Measurements from ENCODE around the gene KRTAP4-7.
"Not testable (repeated sequence)": the region's sequence is repeated elsewhere in the genome, so short reads cannot be mapped to it uniquely, and the experiment has no call there.

Gene KRTAP4-7

GRCh38 chr17:41069031-41069430 is 14.9 kb upstream of the KRTAP4-7 start:
- H3K27ac ChIP-seq (ENCODE audit: low read length) = no peak overlapping the region
- no peaks in the 10 kb centered on the region for H3K9me3 ChIP-seq (ENCODE audit: control insufficient read depth, low read depth, low read length)
- no peaks in the 10 kb centered on the region for H3K27me3 ChIP-seq (ENCODE audit: control insufficient read depth, insufficient read depth, low read length)
- H3K4me1 ChIP-seq (ENCODE audit: control insufficient read depth, low read depth, low read length) = no peaks in the 10 kb centered on the region
- H3K9ac ChIP-seq (ENCODE audit: low read length) = no peak overlapping the region
- H3K4me3 ChIP-seq (ENCODE audit: low read length) = no peak overlapping the region
- H3K36me3 ChIP-seq (ENCODE audit: control insufficient read depth, low read depth, low read length) = no peaks in the 10 kb centered on the region

DNA sequence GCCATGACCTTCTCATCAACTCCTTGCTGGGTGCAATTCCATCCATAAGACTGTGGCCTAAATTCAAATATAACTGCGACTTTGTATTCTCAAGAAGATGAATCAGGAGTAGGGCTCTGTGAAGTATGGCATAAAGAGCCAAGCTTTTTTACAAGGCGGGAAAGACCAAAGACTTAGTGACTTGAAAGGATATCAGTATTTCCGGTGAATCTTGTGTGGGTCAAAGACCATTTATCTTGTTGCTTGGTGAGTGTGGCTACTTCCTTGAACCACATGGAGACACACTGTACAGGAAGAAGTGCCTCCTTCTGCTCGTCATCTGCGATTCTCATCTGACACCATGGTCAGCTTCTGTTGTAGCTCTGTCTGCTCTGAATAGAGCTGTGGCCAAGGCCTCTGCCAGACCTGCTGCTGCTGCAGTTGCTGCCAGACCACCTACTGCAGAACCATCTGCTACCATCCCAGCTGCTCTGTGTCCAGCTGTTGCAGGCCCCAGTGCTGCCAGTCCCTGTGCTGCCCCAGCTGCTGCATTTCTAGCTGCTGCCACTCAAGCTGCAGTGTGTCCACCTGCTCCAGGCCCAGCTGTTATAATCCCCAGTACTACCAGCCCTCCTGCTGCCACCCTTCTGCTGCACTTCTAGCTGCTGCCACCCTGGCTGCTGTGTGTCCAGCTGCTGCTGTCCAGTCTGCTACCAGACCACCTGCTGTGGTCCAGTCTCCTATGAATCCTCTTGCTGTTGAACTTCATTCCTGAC is 12.2 kb upstream of the KRTAP4-7 start:
- H3K27ac ChIP-seq (ENCODE audit: low read length) = no peak overlapping the region
- no peaks in the 10 kb centered on the region for H3K9me3 ChIP-seq (ENCODE audit: control insufficient read depth, low read depth, low read length)
- no peaks in the 10 kb centered on the region for H3K27me3 ChIP-seq (ENCODE audit: control insufficient read depth, insufficient read depth, low read length)
- no peak overlapping the region for H3K9ac ChIP-seq (ENCODE audit: low read length)
- H3K4me1 ChIP-seq (ENCODE audit: control insufficient read depth, low read depth, low read length) = no peaks in the 10 kb centered on the region
- H3K4me3 ChIP-seq (ENCODE audit: low read length) = no peak overlapping the region
- H3K36me3 ChIP-seq (ENCODE audit: control insufficient read depth, low read depth, low read length) = no peaks in the 10 kb centered on the region

DNA sequence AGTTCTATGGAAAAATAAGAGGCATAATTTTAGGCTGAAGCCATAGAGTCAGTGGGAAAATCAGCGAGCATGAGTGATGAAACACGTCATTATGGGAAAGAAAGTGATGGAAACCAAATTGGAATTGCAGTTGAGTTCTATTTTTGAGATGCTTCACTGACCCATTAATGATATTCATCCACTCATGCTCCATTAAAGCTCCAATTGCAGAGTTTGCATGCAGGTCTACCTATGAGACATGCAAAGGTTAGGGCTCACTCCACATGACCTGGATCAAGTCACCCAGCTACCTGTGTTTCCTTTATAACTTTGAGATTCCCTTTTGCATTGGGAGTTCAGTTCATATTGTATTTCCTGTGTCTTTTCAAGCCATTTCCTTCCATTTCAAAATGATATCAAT is 10.3 kb upstream of the KRTAP4-7 start:
- H3K27ac ChIP-seq (ENCODE audit: low read length) = no peak overlapping the region
- no peak overlapping the region for H3K4me3 ChIP-seq (ENCODE audit: low read length)
- no peaks in the 10 kb centered on the region for H3K9me3 ChIP-seq (ENCODE audit: control insufficient read depth, low read depth, low read length)
- H3K36me3 ChIP-seq (ENCODE audit: control insufficient read depth, low read depth, low read length) = no peaks in the 10 kb centered on the region
- no peak overlapping the region for H3K9ac ChIP-seq (ENCODE audit: low read length)
- no peaks in the 10 kb centered on the region for H3K27me3 ChIP-seq (ENCODE audit: control insufficient read depth, insufficient read depth, low read length)
- no peaks in the 10 kb centered on the region for H3K4me1 ChIP-seq (ENCODE audit: control insufficient read depth, low read depth, low read length)

DNA sequence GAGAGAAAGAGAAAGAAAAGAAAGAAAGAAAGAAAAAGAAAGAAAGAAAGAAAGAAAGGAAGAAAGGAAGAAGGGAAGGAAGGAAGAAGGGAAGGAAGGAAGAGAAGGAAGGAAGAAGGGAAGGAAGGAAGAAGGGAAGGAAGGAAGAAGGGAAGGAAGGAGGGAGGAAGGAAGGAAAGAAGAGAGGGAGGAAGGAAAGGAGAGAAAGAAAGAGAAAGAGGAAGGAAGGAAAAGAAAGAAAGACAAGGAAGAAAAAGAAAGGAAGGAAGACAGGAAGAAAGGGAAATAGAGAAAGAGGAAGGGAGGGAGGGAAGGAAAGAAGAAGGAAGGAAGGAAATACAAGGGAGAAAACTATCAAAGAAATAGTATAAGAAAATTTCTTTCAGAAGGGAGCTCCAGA is 7.2 kb upstream of the KRTAP4-7 start:
- Histone ChIP-seq H3K9me3 (ENCODE audit: control insufficient read depth, low read depth, low read length) (no peaks in the 10 kb centered on the region), H3K27ac (ENCODE audit: low read length) (no peak overlapping the region), H3K27me3 (ENCODE audit: control insufficient read depth, insufficient read depth, low read length) (no peaks in the 10 kb centered on the region)

DNA sequence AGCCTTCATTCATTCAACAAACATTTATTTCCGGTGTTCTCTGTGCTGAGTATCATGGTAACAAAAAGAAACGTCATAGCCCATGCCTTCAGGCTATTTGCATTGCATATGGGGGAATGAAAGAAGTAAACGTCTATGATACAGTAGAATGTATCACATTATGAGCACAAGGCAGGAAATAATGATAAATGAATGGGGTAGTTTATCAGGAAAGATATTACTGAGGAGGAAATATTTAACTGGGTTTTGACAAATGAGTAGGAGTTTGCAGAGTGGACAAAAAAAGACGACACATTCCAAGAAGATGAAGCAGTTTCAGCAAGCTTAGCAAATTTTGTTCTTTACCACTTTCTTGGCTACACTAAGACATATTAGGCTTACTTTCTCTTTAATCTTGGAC is 1.3 kb upstream of the KRTAP4-7 start:
- Histone ChIP-seq H3K9ac (ENCODE audit: low read length) (no peak overlapping the region), H3K9me3 (ENCODE audit: control insufficient read depth, low read depth, low read length) (no peaks in the 10 kb centered on the region), H3K4me1 (ENCODE audit: control insufficient read depth, low read depth, low read length) (no peaks in the 10 kb centered on the region), H3K4me3 (ENCODE audit: low read length) (no peak overlapping the region), H3K36me3 (ENCODE audit: control insufficient read depth, low read depth, low read length) (no peaks in the 10 kb centered on the region), H3K27ac (ENCODE audit: low read length) (no peak overlapping the region), H3K27me3 (ENCODE audit: control insufficient read depth, insufficient read depth, low read length) (no peaks in the 10 kb centered on the region)

More for the DNA sequence above, 7.2 kb upstream of the KRTAP4-7 start:
- Histone ChIP-seq H3K4me3 (ENCODE audit: low read length) (no peak overlapping the region), H3K9ac (ENCODE audit: low read length) (no peak overlapping the region), H3K36me3 (ENCODE audit: control insufficient read depth, low read depth, low read length) (no peaks in the 10 kb centered on the region), H3K4me1 (ENCODE audit: control insufficient read depth, low read depth, low read length) (no peaks in the 10 kb centered on the region)

DNA sequence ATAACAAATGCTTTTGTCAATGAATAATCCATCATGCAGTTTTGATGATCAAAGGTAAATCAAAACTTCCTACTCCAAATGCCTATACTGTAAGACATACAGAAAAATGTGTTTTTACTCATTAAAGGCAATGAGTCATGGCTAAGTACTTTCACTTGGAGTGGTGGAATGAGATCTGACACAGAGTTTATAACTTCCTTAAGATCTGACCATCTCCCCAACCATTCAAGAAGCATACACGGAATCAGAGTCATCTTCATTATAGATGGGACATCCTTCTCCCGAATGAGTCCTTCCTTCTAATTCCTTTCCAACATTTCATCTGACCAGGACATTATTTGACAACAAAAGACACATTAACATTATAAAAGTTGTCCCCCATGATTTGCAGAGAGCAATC is 523 bp upstream of the KRTAP4-7 start:
- H3K36me3 ChIP-seq (ENCODE audit: control insufficient read depth, low read depth, low read length); H3K4me3 ChIP-seq (ENCODE audit: low read length); H3K27me3 ChIP-seq (ENCODE audit: control insufficient read depth, insufficient read depth, low read length); H3K9me3 ChIP-seq (ENCODE audit: control insufficient read depth, low read depth, low read length); H3K27ac ChIP-seq (ENCODE audit: low read length); H3K4me1 ChIP-seq (ENCODE audit: control insufficient read depth, low read depth, low read length); H3K9ac ChIP-seq (ENCODE audit: low read length): not testable (repeated sequence)

- not testable (repeated sequence) for H3K9me3 ChIP-seq (ENCODE audit: control insufficient read depth, low read depth, low read length); H3K27me3 ChIP-seq (ENCODE audit: control insufficient read depth, insufficient read depth, low read length); H3K36me3 ChIP-seq (ENCODE audit: control insufficient read depth, low read depth, low read length); H3K9ac ChIP-seq (ENCODE audit: low read length); H3K27ac ChIP-seq (ENCODE audit: low read length); H3K4me1 ChIP-seq (ENCODE audit: control insufficient read depth, low read depth, low read length); H3K4me3 ChIP-seq (ENCODE audit: low read length)
These were observed 4.9 kb downstream of the KRTAP4-7 start for GRCh38 chr17:41088760-41089352.

GRCh38 chr17:41096055-41096454 is 12.1 kb downstream of the KRTAP4-7 start:
- Histone ChIP-seq H3K4me3 (ENCODE audit: low read length) (no peak overlapping the region), H3K9ac (ENCODE audit: low read length) (no peak overlapping the region), H3K36me3 (ENCODE audit: control insufficient read depth, low read depth, low read length) (no peaks in the 10 kb centered on the region), H3K4me1 (ENCODE audit: control insufficient read depth, low read depth, low read length) (no peaks in the 10 kb centered on the region), H3K27me3 (ENCODE audit: control insufficient read depth, insufficient read depth, low read length) (no peaks in the 10 kb centered on the region), H3K9me3 (ENCODE audit: control insufficient read depth, low read depth, low read length) (peaks cover 3% of the 10 kb centered on the region), H3K27ac (ENCODE audit: low read length) (no peak overlapping the region)

DNA sequence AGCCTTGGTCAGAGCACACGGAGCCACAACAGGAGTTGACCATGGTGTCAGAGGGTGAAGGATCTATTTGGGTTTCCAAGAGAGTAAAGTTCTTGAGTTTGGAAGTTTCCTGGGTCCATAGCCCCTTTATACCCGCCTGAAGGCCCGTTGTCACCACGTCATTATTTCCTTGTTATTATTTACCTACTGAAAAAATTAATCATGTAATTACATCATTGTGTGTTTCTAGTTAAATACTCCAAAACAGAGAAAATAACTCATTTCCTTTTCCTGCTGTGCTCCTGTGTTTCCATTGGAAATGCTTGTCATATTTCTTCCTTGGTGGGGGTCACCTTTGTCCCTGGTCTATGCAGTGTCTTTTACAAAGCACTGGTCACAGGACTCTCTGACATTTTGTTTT is 14.1 kb downstream of the KRTAP4-7 start, which contains the start of gene KRTAP4-8:
TSS of gene KRTAP4-8 (minus strand) at position 101 of the 400 bp plus-strand sequence. CDS start at position 43, 58 bp downstream.
- Histone ChIP-seq H3K36me3 (ENCODE audit: control insufficient read depth, low read depth, low read length) (no peaks in the 10 kb centered on the region), H3K9me3 (ENCODE audit: control insufficient read depth, low read depth, low read length) (peaks cover 3% of the 10 kb centered on the region), H3K27ac (ENCODE audit: low read length) (no peak within 1 kb of the TSS)

DNA sequence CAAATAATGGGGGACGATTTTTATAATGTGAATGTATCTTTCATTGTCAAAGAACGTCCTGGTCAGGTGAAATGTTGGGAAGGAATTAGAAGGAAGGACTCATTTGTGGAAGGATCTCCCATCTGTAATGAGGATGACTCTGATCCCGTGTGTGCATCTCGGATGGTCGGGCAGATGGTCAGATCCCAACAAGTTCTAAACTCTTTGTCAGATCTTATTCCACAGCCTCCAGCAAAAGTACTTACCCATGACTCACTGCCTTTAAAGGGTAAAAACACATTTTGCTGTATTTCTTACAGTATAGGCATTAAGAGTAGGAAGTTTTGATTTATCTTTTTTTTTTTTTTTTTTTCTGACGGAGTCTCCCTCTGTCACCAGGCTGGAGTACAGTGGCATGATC is 14.5 kb downstream of the KRTAP4-7 start:
- Histone ChIP-seq H3K27ac (ENCODE audit: low read length) (no peak overlapping the region), H3K9me3 (ENCODE audit: control insufficient read depth, low read depth, low read length) (peaks cover 3% of the 10 kb centered on the region)

More for the DNA sequence above, 14.1 kb downstream of the KRTAP4-7 start, which contains the start of gene KRTAP4-8:
- Histone ChIP-seq H3K4me1 (ENCODE audit: control insufficient read depth, low read depth, low read length) (no peaks in the 10 kb centered on the region), H3K27me3 (ENCODE audit: control insufficient read depth, insufficient read depth, low read length) (no peaks in the 10 kb centered on the region), H3K4me3 (ENCODE audit: low read length) (no peak within 1 kb of the TSS), H3K9ac (ENCODE audit: low read length) (no peak within 1 kb of the TSS)

GRCh38 chr17:41099682-41100480 is 15.9 kb downstream of the KRTAP4-7 start:
- not testable (repeated sequence) for H3K4me3 ChIP-seq (ENCODE audit: low read length); H3K9ac ChIP-seq (ENCODE audit: low read length); H3K4me1 ChIP-seq (ENCODE audit: control insufficient read depth, low read depth, low read length); H3K9me3 ChIP-seq (ENCODE audit: control insufficient read depth, low read depth, low read length); H3K27ac ChIP-seq (ENCODE audit: low read length); H3K36me3 ChIP-seq (ENCODE audit: control insufficient read depth, low read depth, low read length); H3K27me3 ChIP-seq (ENCODE audit: control insufficient read depth, insufficient read depth, low read length)

More for the DNA sequence above, 14.5 kb downstream of the KRTAP4-7 start:
- H3K4me3 ChIP-seq (ENCODE audit: low read length) = no peak overlapping the region
- no peaks in the 10 kb centered on the region for H3K4me1 ChIP-seq (ENCODE audit: control insufficient read depth, low read depth, low read length)
- H3K9ac ChIP-seq (ENCODE audit: low read length) = no peak overlapping the region
- H3K36me3 ChIP-seq (ENCODE audit: control insufficient read depth, low read depth, low read length) = no peaks in the 10 kb centered on the region
- H3K27me3 ChIP-seq (ENCODE audit: control insufficient read depth, insufficient read depth, low read length) = no peaks in the 10 kb centered on the region
